HL-60/S4 (cell line): Measurements from ENCODE around the gene PPL.
"Not testable (repeated sequence)": the region's sequence is repeated elsewhere in the genome, so short reads cannot be mapped to it uniquely, and the experiment has no call there.

Experiments used
- in situ Hi-C: fragments of 300-500 bp; cut with MboI; formaldehyde crosslinking; loops from 2 replicates; pipeline ENCODE4 v1.14.3; 2022; ENCODE audit warnings: low sequenced_read_pairs

PPL gene

DNA sequence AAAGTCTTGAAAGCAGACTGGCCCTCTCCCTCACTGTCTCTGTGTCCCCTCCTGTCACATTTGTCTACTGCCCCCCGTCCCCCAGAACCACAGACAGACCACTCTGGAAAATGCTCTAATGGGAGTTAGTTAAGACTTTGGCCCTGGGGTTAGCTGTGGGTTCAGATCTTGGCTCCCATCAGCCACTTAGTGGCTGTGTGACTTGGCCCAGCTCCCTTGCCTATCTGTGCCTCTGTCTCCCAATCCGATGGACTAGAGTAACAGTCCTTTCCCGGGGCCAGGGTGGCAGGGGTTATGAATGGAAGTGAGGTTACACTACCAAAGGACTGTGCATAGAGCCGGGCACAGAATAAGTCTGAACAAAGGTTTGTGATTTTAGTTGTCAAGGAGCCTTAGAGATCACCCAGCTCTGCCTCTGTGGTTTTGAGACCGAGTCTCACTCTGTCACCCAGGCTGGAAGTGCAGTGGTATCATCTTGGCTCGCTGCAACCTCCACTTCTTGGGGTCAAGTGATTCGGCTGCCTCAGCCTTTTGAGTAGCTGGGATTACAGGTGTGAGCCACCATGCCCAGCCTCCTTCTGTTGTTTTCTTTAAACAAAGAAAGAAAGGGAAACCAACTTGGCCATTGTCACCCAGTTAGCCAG lies 23.7 kb downstream of the PPL start:
- in situ Hi-C loops, result no loop called here

DNA sequence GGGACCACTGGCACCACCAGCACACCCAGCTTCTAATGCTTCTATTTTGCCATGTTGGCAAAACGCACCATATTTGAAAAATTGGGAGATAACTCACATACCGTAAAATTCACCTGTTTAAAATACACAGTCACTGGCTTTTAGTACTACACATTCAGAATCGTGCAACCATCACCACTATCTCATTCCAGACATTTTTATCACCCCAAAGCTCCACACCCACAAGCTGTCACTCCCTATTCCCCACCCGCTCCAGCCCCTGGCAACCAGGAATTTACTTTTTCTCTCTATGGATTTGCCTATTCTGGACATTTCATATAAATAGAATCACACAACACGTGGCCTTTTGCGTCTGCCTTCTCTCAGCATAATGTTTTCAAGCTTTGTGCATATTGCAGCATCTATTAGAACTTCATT lies 25.0 kb downstream of the PPL start:
- in situ Hi-C loops, result no loop called here

DNA sequence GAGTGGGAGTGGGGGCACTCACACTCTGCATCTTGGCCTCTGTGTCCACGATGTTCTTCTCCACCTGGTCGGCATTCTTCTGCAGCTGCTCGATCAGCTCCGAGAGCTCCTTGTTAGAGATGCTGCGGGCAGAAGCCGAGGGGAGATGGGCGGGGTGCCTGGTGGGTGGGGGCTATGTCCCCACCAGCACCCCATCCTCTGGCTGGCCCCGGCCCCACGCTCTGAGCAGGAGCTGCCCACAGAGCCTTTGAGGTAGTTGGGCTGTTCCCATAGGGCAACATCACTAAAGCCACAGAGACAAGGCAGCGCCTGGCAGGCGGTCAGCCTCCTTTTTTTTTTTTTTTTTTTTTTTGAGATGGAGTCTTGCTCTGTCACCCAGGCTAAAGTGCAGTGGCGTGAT lies 26.1 kb downstream of the PPL start:
- in situ Hi-C loops, result no loop called here

DNA sequence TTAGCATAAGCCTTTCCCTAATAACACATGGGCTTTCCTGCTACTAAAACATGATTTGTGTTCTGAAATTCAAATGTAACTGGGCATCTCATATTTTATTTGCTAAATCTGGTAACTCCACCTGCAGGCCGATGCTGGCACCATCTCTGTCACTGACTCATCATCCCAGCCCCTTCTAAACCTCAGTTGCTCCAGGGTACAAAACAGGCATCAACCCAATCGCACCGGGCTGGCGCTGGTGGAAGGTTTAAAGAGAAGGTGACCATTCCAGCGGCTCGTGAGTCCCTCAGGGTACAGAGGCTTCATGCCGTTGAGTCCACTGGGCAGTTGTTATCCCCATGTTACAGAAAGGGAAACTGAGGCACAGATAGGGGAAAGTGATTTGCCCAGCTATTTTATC lies 27.1 kb downstream of the PPL start:
- in situ Hi-C loops, result no loop called here

DNA sequence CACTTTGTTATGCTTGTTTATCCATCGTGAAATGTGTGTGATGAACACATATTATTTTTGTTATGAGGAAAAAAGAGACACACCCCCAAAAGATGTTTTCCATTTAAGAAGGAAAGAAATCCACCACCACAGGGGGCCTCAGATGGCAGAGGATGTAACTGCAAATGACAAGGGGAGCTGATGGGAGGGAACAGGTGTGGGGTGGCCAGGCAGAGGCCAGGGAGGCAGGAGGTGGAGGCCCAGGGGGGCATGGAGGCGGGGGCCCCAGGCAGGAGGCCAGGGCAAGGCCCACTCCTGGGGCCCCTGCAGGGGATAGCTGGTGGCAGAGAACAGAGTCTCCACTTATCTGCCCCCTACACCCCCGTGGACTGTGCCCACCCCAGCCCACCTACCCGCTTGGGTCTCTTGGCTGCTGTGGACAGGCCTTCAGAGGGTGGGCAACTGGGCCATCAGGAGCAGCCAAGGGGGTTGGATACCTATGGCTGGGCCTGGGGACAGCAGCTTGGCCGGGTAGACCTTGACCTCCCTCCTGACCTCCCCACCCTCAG lies 28.0 kb downstream of the PPL start:
- in situ Hi-C loops, result no loop called here

DNA sequence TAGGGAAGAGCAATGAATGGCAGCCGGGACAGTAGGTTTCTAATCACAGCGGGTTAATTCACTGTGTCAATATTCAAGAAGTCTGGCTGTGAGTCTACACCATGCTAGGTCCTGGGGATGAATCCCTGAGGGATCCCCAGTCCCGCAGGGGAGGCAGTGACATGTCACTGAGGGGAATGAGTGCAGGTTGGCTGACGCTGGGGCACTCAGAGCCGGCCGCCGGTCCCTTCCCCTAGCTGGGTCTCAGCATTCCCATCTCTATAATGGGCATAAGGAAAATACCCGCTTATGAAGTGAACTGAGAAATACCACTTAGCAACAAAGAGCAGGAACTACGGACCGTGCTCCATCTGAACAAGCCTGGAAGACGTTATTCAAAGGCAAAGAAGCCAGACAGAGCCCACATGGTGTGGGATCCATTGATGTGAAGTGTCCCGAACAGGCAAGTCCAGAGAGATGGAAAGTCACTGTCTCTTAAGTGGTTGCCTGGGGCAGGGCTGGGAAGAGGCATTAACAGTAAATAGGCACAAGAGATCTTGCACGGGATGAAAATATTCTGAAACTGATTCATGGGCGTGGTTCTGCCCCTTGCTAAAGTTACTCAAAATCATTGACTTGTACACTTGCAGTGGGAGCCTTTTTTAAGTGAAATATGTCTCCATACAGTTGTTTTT lies 31.9 kb downstream of the PPL start:
- in situ Hi-C loops, result no loop called here

DNA sequence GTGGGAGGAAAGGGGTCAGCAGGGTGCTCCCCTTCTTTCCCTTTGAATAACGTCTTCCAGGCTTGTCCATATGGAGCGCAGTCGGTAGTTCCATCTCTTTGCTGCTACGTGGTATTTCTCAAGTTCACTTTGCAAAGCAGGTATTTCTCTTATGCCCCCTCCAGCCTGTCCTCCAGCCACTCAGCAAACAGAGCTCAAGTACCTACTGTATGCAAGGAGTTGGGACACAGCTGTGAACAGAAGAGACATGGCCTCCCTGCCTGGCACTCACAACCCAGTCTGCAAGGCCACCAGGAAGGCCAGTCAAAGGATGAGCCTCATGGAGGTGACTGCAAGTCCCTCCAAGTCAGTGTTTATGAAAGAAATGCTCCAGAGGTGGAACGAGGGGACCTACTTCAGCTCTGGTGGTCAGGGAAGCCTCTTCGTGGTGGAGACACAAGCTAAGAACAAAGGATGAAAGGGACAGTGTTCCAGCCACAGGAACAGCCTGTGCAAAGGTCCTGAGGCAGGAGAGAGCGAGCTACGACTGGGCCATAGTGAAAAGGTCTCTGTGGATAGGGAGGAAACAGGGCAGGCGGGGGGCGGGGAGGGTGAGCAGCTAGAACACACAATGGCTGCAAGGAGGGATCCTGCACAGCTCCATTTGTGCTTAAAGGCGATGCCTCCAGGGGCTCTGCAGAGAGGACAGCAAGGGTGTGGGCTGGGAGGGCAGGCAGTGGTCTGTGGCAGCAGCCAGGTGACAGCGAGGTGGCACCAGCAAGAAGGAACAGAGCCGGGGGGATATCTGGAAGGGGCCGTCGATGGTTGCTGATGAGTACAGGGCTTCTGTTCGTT lies 32.6 kb downstream of the PPL start:
- in situ Hi-C loops, result no loop called here

DNA sequence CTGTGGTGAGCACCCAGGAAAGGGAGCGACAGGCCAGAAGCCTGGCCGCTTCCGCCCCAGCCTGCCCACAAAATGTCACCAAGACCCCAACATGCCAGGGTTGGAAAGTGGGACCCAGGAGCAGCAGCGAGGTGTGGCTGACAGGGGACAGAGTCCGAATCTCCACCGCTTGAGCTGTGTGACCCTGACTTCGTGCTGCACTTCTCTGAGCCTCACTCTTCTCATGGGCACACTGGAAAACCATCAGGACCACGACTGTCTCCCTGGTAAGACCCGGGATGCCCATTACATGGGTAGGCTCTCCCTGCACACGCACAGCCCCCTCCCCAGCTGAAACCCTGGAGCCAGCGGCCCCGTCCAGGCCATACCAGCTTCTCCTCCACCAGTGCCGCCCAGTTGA lies 34.9 kb downstream of the PPL start:
- in situ Hi-C loops, result no loop called here

DNA sequence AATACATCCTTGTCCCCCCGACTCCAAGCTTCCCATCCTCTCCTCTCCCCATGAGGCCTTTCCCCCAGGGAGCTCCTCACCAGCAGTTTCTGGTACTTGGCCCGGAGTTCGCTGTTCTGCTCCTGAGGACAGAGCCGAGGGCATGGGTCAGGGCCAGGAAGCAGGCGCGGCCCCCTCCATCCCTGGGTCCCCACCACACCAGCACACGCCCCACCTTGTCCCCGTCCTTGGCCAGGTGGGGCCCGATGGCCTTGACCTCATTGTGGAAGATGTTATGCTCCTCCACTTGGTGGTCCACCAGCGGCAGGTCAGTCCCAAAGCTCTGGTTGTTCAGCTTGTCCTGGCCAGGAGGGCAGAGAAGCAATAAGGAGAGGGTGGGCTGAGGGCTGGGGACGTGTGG lies 36.2 kb downstream of the PPL start:
- in situ Hi-C loops, result no loop called here

DNA sequence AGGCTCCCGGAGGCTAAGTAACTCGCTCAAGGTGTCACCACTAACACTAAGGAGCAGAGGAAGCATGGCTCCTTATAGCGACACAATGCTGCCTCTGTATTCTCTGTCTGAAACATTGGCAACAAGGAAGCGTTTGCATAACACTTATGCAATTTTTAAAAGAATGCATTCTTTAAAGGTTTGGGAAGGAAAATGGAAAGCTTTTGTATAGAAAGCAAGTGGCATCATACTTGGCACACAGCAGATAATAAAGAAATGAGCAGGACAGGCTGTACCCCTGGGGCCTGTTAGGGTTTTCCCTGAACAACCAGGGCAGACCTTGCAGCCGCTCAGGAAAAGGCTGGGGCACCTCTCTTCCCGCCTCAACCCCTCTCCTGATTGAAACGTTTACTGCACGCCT lies 36.9 kb downstream of the PPL start:
- in situ Hi-C loops, result no loop called here

DNA sequence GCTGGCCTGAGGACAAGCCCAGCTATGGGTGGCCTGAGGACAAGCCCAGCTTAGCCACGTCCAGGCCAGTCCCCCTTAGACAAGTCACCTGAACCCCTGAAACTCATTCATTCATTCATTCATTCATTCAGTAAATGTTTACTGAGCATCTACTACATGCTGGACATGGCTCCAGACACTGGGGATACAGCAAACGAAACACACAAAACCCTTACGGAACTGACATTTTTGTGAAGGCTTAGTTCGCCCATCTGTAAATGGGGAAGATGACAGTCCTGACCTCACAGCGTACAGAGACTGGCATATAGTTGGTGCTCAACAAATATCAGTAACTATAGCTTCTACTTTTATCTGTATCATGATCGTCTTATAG lies 37.5 kb downstream of the PPL start:
- in situ Hi-C loops, result no loop called here

DNA sequence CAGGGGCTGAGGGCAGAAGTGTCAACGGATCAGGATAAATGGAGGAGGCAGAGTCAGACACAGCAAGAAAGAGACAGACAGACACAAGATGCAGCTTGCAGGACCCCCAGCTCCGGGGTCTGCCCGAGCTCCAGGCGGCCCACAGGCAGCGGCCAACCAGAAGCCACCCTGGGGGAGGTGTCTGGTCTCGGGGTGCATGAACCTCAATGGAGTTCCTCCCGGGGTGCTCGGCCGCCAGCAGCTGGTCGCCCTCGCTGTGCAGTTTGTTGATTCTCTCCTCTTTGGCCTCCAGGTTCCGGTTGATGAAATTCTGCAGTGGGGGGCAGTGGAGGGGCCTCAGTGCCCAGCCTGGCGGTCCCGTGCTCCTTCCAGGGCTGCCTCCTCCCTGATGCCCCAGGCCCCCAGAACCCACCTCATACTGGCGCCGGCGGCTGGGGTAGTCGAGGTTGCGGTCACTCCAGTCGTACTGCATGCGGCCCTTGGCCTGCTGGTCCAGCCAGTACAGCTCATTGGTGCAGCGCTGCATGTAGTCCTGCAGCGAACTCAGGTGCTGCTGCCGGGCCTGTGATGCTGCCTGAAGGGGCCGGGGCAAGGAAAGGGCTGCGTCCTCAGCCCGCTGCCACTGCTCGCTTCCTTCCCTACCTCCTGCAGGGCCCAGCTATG lies 38.0 kb downstream of the PPL start:
- in situ Hi-C loops, result no loop called here

DNA sequence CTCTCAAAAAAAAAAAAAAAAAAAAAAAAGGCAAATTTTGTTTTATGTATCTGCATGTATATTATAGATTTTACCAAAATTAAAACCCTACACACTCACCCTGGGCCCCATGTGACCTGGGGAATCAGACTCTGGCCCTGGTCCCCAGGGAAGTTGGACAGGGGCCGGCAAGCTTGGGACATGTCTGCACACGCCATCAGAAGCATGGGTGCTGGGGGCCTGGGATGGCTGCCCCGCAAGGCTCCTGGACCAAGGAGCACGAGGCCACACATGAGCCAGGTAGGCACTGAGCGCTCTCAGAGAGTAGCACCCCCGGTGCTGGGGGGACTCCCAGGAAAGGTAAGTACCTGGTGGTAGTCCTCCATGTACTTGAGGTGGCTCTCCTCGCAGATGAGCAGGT lies 39.6 kb downstream of the PPL start:
- in situ Hi-C loops, result no loop called here

DNA sequence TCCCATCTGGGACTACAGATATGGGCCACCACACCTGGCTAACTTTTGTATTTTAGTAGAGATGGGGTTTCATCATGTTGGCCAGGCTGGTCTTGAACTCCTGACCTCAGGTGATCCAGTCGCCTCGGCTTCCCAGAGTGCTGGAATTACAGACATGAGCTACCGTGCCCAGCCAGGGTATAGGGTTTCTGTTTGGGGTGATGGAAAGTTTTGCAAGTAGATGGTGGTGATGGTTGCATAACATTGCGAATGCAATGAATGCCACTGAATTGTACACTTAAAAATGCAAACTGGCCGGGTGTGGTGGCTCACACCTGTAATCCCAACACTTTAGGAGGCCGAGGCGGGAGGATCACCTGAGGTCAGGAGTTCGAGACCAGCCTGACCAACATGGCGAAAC lies 40.2 kb downstream of the PPL start:
- in situ Hi-C loops, result not testable (repeated sequence)

DNA sequence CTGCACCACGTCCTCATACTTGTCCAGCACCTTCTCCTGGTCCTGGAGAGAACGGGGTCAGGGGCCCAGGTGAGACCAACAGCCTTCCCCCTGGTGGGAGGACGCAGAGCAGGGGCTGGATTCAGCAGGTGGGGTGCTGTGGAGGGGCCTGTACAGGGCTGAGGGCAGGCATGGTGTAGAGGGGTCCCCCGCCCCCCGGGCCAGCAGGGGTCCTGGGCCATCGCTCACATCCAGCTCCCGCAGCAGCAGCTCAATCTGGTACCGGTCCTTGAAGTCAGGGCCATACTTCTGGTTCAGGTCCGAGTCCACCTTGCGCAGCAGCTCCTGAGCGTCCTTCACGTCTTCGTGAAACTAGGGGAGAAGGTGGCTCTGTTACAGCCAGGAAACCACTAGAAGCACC lies 41.6 kb downstream of the PPL start:
- in situ Hi-C loops, result no loop called here

DNA sequence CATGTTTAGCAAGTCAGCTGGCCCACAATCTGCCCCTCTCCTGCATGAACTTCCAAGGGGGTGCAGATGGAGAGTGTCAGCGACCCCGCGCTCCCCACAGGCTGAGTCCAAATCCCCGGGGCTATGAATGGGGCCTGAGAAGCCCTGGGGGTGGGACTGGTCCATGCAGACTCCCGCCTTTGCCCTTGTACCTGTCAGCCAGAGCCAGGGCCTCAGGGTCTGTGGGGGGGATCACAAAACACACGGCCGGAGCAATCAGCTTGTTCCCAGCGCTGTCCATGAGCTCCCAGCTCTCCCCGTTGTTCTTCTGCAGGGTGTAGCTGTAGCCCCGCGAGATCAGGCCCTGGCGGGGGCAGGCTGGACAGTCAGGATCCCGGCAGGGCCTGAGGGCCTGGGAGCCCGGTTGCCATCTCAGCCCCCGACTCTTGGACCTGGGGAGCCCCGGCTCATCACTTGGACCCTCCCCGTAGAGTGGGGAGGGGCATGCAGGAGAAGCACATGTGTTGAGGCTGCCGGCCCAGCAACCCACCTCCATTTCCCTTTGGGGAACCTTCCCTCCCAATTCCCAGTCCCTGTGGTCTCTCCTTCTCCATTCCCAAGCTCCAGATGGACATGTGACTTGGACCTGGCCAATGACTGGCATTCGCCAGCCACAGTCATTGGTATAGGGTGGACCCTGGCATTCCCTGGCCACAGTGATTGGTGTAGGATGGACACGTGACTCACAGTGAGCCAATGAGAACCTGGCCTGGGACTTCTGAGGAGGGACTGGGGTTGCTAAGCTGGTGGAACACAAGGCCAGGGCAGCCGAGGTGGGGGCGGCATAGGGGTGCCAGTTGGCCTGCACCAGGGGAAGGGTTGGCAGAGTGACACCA lies 42.4 kb downstream of the PPL start:
- in situ Hi-C loops, result no loop called here

DNA sequence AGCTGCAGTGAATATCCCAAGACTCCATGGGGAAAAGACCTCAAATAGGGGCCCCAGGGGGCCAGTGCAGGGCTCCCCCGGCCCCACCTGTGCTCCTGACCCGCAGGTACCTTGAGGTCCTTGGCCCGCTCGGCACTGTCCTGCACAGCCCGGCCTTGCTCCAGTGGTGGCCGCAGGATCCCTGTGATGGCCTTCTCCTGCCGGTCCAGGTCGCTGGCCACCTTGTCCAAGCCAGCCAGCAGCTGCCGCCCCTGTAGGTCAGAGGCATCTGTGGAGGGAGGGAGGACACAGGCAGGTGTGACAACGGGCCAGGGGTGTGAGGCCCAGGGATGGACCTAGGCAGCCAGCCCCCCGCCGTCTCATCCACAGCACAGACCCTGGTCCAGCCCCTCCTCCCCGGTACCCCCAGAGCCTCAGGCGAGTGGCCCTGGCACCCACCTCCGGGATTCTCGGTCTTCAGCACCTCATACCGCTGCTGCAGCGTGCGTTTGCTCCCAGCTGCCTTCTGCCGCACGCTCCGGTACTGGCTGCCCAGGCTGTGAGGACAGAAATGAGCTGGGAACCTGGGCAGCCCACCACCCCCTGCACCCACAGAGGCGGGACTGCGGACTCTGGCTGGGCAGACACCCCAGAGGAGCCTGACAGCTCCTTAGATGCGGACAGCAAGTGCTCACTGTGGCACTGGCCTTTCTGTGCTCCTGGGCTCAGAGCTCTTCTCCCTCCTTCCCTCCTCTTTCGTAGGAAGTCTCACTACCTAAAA lies 43.7 kb downstream of the PPL start:
- in situ Hi-C loops, result no loop called here

DNA sequence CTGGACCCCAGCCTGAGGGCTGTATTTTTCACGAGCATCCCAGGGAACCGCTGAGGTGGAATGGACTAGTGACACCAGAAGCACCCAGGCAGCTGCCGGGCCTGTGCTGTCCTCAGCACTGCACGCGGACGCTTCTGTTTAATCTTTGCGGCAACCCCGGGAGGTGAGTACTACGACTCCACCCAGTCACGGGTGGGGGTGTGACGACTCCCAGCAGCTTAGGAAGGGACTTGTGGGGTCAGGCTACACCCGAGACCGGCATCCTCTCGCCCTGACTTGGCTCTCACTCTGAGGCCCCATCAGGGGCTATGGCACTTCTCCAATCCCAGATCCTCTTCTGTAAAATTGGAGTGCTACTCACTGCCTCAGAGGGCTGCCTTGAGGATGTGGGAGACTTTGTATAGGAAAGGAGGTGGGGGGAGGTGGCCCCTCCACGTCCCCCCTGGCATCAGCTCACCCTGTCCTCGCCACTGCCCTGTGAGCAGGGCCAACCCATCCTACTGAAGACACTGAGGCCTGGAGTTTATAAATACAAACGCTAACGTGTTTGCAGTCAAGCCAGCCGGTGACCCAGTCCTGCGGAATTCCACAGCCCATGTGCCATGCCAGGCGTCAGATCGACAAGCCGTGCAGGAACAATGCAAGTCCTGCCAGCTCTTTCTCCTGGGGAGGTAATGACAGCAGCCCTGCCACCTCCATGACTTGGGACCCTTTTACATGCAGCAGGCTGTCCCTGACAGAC lies 44.4 kb downstream of the PPL start:
- in situ Hi-C loops, result no loop called here

DNA sequence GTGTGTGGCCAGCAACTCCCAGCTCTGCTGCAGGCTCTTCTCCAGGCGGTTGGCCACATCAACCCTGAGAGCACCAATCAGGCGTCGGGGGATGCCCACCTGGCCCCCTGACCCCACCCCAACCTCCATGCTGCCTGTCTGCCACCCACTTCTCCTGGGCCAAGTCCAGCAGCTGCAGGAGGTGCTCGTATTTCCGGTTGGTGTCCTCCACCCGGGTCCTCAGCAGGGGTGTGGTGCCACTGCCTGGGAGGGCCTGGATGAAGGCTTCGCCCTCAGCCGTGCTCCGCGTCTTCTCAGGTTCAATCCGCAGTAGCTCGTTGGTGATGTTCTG lies 45.1 kb downstream of the PPL start:
- in situ Hi-C loops, result no loop called here
